Colonic mucosa (tissue), 4 donors: ENCODE results near the gene NDOR1. TPM values are rescaled to one million over a fixed set of nuclear protein-coding genes. Genes with fewer than 3 reads are reported as not detected.

Source experiments
- DNase-seq: peaks from one replicate; pipeline ENCODE4 v3.0.0-alpha.2; 2020
- H3K27ac ChIP-seq: fragments of 200-600 bp; one replicate; pipeline ENCODE4 v1.8.0; 2021
- H3K27me3 ChIP-seq: fragments of 200-600 bp; one replicate; pipeline ENCODE4 v1.8.0; 2021
- H3K36me3 ChIP-seq: fragments of 200-600 bp; one replicate; pipeline ENCODE4 v1.8.0; 2021
- H3K4me1 ChIP-seq: fragments of 200-600 bp; one replicate; pipeline ENCODE4 v1.8.0; 2021; ENCODE audit warnings: mild to moderate bottlenecking
- H3K4me3 ChIP-seq: fragments of 200-600 bp; one replicate; pipeline ENCODE4 v1.8.0; 2021
- H3K9ac ChIP-seq, 2 donors: one replicate each; pipeline ENCODE4 v1.7.0; 2013; ENCODE audit warnings: control low read depth in 2 of 2, low read depth in 2 of 2, low read length in 2 of 2
- H3K9me3 ChIP-seq: fragments of 200-600 bp; one replicate; pipeline ENCODE4 v1.8.0; 2021
- intact Hi-C: fragments of 100-400 bp; cut with DNase I; formaldehyde crosslinking; loops from one replicate; pipeline ENCODE4 v1.14.1; 2022
- total RNA-seq, 2 donors: library from RNA; stranded (reverse); fragmentation: NEBNext Ultra II Directional in 1 of 2; extraction: Animal tissue kit (Norgen Biotek cat#: 25700) in 1 of 2; gene quantifications; one replicate each; pipeline ENCODE4 v1.2.1, GENCODE V29; 2021
- TF ChIP-seq, protein P1 (sequence below): fragments of 200-600 bp; IDR thresholded peaks from one replicate; pipeline ENCODE4 v1.8.0; 2022; ENCODE audit warnings: antibody characterized with exemption, mild to moderate bottlenecking
- donor health status: healthy.
- donor health status: DM: no; HTN: no; CAD: no.
- donor health status: DM: no; HTN: no; CAD: no.

The NDOR1 gene
- total RNA-seq, 2 donors from 2014 or later = 11.7 to 36.9 TPM

DNA sequence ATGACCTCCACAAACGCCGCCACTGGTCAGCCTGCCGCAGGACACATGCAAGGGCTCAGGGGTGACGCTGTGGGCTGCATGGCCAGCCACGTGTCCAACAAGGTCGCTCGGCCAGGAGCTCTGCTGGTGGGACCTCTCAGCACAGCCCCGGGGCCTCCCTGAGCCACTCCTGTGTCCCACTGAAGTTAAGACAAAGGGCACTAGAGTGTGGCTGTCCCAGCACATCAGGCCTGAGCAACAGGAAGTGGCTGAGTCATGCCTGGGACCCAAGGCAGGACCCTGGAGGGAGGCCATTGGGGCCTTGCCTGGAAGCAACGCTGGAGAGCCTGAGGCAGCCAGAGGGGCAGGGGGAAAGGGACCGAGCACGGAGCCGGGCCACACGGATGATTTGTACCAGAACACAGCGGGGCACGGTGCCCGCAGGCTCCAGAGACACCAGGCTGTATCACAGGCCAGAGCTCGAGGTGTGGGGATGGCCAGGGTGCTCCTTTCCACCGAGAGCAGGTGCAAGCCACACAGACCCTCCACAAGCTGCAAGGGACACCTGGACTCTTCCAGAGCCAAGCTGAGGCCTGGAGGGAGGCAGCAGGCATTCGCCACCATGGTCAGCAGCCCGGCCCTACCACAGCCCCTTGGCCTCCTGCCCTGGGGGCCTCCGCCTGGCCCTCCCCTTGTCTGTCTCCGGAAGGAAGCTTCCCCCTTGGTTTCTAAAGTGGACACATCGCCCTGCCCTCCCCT is 27.1 kb upstream of the NDOR1 start:
- TF ChIP-seq, protein P1, sequence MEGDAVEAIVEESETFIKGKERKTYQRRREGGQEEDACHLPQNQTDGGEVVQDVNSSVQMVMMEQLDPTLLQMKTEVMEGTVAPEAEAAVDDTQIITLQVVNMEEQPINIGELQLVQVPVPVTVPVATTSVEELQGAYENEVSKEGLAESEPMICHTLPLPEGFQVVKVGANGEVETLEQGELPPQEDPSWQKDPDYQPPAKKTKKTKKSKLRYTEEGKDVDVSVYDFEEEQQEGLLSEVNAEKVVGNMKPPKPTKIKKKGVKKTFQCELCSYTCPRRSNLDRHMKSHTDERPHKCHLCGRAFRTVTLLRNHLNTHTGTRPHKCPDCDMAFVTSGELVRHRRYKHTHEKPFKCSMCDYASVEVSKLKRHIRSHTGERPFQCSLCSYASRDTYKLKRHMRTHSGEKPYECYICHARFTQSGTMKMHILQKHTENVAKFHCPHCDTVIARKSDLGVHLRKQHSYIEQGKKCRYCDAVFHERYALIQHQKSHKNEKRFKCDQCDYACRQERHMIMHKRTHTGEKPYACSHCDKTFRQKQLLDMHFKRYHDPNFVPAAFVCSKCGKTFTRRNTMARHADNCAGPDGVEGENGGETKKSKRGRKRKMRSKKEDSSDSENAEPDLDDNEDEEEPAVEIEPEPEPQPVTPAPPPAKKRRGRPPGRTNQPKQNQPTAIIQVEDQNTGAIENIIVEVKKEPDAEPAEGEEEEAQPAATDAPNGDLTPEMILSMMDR = no peak
- no peak overlapping the region for H3K4me3 ChIP-seq
- H3K27me3 ChIP-seq = peaks cover 9% of the 10 kb centered on the region
- intact Hi-C loops = no loop called here
- no peaks in the 10 kb centered on the region for H3K36me3 ChIP-seq
- H3K9me3 ChIP-seq = no peaks in the 10 kb centered on the region
- no peak overlapping the region for H3K9ac ChIP-seq
- no peak for DNase-seq
- H3K4me1 ChIP-seq = peaks cover 4% of the 10 kb centered on the region
- no peak overlapping the region for H3K27ac ChIP-seq

DNA sequence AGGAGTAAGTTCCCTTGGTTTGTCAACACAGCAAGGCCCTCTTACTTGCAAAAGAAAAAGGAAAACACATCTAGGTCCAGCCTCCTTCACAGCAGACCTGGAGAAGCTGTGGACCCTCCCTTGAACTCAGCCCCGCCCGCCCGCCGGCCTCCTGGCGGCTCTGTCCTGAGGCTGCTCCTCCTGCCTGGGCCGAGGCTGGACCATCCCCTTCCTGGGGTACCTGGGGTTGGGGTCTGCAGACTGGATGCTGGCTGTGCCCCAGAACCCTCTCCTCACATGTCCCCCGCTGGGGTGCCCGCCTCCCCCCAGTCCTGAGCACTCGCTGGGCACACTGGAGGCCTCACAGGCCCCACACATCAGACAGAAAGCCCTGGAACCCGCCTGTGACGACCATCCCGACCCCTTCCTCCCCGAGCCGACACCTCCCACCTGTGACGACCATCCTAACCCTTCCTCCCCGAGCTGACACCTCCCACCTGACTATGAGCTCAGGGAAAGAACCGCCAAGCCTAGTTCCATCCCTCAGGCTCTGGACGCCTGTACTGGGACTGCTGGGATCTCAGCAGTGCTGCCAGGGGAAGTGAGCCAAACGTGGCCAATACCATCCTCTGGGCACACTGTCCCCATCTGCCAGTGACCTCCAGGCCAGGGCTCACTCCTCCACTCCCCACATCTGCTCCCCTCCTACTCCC is 26.4 kb upstream of the NDOR1 start:
- Histone ChIP-seq H3K4me3 (no peak overlapping the region), H3K27me3 (peaks cover 9% of the 10 kb centered on the region), H3K27ac (no peak overlapping the region), H3K9ac (no peak overlapping the region), H3K9me3 (no peaks in the 10 kb centered on the region), H3K4me1 (peaks cover 4% of the 10 kb centered on the region), H3K36me3 (no peaks in the 10 kb centered on the region)
- DNase-seq = no peak
- TF ChIP-seq, protein P1 = no peak
- intact Hi-C loops = no loop called here

DNA sequence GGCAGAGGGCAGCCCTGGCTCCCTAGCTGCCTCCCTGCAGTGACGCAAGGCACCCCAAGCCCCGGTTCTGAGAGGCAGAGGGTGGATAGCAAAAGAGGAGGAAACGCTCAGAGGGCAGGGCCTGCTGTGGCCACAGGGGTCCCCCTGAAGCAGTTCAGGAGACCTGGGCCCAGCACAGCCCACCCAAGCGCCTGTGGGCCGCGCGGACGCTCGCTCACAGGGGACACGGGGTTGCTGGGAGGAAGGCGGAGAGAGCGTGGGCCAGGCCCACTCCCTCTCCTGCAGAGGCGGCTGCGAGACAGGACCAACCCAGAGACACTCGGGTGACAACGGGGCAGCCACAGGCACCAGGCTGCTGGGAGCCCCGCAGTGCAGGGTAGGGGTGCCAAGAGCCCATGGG is 25.7 kb upstream of the NDOR1 start:
- Histone ChIP-seq H3K4me1 (peaks cover 4% of the 10 kb centered on the region), H3K4me3 (no peak overlapping the region), H3K27me3 (peaks cover 9% of the 10 kb centered on the region), H3K27ac (no peak overlapping the region), H3K9me3 (no peaks in the 10 kb centered on the region), H3K36me3 (no peaks in the 10 kb centered on the region), H3K9ac (no peak overlapping the region)
- intact Hi-C loops = no loop called here
- no peak for DNase-seq
- TF ChIP-seq, protein P1 = no peak

DNA sequence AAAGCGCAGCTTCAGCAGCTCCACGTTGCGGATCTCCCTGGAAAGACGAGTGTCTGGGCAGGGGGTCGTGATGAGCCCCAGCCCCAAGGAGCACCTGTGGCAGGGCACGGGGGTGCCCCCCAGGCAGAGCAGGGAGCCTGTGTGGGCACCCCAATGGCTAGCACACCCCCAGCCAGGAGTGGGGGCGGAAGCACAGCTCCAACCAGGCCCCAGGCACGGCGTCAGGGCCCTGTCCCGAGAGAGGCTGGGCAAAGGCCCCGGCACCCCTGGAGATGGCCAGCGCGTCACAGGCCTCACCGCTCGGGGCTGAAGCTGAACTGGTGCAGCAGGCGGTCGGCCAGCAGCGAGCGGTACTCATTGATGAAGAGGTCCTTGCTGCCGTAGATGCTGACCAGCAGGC is 25.0 kb upstream of the NDOR1 start:
- no peak overlapping the region for H3K9ac ChIP-seq
- intact Hi-C loops = no loop called here
- no peak for DNase-seq
- no peak overlapping the region for H3K27ac ChIP-seq
- peaks cover 2% of the 10 kb centered on the region for H3K27me3 ChIP-seq
- TF ChIP-seq, protein P1 = no peak
- peaks cover 4% of the 10 kb centered on the region for H3K4me1 ChIP-seq
- H3K4me3 ChIP-seq = no peak overlapping the region
- H3K9me3 ChIP-seq = no peaks in the 10 kb centered on the region
- no peaks in the 10 kb centered on the region for H3K36me3 ChIP-seq

DNA sequence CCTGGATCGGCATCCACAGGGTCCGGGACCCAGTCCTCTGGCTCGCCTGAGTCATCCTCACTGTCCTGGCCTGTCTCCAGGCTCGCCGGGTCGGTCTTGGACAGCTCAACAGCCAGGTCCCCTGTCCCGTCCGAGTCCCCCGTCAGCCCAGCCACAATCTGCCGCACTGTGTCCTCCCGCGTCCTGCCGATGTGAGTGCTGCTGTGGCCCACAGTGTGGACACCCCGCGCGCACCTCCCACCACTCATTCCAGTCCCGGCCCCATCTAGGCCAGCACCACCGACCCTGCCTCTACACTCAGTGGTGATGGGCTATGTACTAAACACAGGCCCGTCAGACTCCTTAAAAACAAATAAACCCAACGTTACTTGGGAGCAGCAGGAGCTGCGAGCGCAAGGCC is 23.8 kb upstream of the NDOR1 start:
- Histone ChIP-seq H3K9me3 (no peaks in the 10 kb centered on the region), H3K27me3 (no peaks in the 10 kb centered on the region), H3K36me3 (peaks cover 3% of the 10 kb centered on the region), H3K4me1 (peaks cover 8% of the 10 kb centered on the region), H3K4me3 (no peak overlapping the region), H3K27ac (no peak overlapping the region), H3K9ac (no peak overlapping the region)
- DNase-seq = no peak
- intact Hi-C loops = no loop called here
- TF ChIP-seq, protein P1 = no peak
